ENCODE results near the gene AIRE.
A peak's percentile ranks its signal among the peaks of the same experiment; 100 is the strongest.
"Not testable (repeated sequence)": the region's sequence is repeated elsewhere in the genome, so short reads cannot be mapped to it uniquely, and the experiment has no call there.

Gene AIRE

GRCh38 chr21:44332965-44333364 lies 47.3 kb downstream of the AIRE start:
- FAIRE-seq: no peak
- no peak for TF ChIP-seq PAX5 (IDR thresholded peaks at IDR 0.05; ENCODE audit: insufficient read depth, low read length, severe bottlenecking)
- peak; percentile 13; the same call in 1 of the 2 replicates for TF ChIP-seq POLR2AphosphoS5 (IDR thresholded peaks at IDR 0.05; ENCODE audit: low read depth, low read length)
- TF ChIP-seq SPI1 (IDR thresholded peaks at IDR 0.05; ENCODE audit: low read depth, low read length): no peak
- no peak for TF ChIP-seq POLR2A (IDR thresholded peaks at IDR 0.05; ENCODE audit: low read depth, low read length)
- TF ChIP-seq POU2F2 (IDR thresholded peaks at IDR 0.05; ENCODE audit: low read depth, low read length): no peak
- no peak for DNase-seq (ENCODE audit: insufficient read length, low spot score)

- FAIRE-seq: no peak
- TF ChIP-seq POLR2A (IDR thresholded peaks at IDR 0.05; ENCODE audit: low read depth, low read length): no peak; the same call in 1 of the 2 replicates
- DNase-seq (ENCODE audit: insufficient read length, low spot score): no peak
Measured at GRCh38 chr21:44333509-44334328, 48.0 kb downstream of the AIRE start.

- no peak for DNase-seq (ENCODE audit: insufficient read length, low spot score)
- no peak for FAIRE-seq
- TF ChIP-seq SPI1 (IDR thresholded peaks at IDR 0.05; ENCODE audit: low read depth, low read length) (no peak), POLR2A (IDR thresholded peaks at IDR 0.05; ENCODE audit: low read depth, low read length) (no peak), PAX5 (IDR thresholded peaks at IDR 0.05; ENCODE audit: insufficient read depth, low read length, severe bottlenecking) (no peak), POLR2AphosphoS5 (IDR thresholded peaks at IDR 0.05; ENCODE audit: low read depth, low read length) (no peak; the same call in 1 of the 2 replicates), TAF1 (IDR thresholded peaks at IDR 0.05; ENCODE audit: low read depth, low read length) (no peak), POU2F2 (IDR thresholded peaks at IDR 0.05; ENCODE audit: low read depth, low read length) (no peak)
Measured at GRCh38 chr21:44334329-44335030, 48.8 kb downstream of the AIRE start.

- DNase-seq (ENCODE audit: insufficient read length, low spot score): no peak
- no peak for FAIRE-seq
- TF ChIP-seq PAX5 (IDR thresholded peaks at IDR 0.05; ENCODE audit: insufficient read depth, low read length, severe bottlenecking) (no peak), POLR2A (IDR thresholded peaks at IDR 0.05; ENCODE audit: low read depth, low read length) (no peak), POU2F2 (IDR thresholded peaks at IDR 0.05; ENCODE audit: low read depth, low read length) (no peak), POLR2AphosphoS5 (IDR thresholded peaks at IDR 0.05; ENCODE audit: low read depth, low read length) (no peak), TAF1 (IDR thresholded peaks at IDR 0.05; ENCODE audit: low read depth, low read length) (no peak), SPI1 (IDR thresholded peaks at IDR 0.05; ENCODE audit: low read depth, low read length) (no peak)
Measured at GRCh38 chr21:44335266-44336059, 49.8 kb downstream of the AIRE start.

- no peak for DNase-seq (ENCODE audit: insufficient read length, low spot score)
- TF ChIP-seq TAF1 (IDR thresholded peaks at IDR 0.05; ENCODE audit: low read depth, low read length) (no peak), PAX5 (IDR thresholded peaks at IDR 0.05; ENCODE audit: insufficient read depth, low read length, severe bottlenecking) (no peak), POLR2AphosphoS5 (IDR thresholded peaks at IDR 0.05; ENCODE audit: low read depth, low read length) (no peak), POLR2A (IDR thresholded peaks at IDR 0.05; ENCODE audit: low read depth, low read length) (no peak), SPI1 (IDR thresholded peaks at IDR 0.05; ENCODE audit: low read depth, low read length) (no peak), POU2F2 (IDR thresholded peaks at IDR 0.05; ENCODE audit: low read depth, low read length) (no peak)
- no peak for FAIRE-seq
Measured at GRCh38 chr21:44337449-44337848, 51.8 kb downstream of the AIRE start.

GRCh38 chr21:44337941-44338895 lies 52.5 kb downstream of the AIRE start:
- DNase-seq (ENCODE audit: insufficient read length, low spot score) (no peak), FAIRE-seq (no peak)
- TF ChIP-seq POLR2A (IDR thresholded peaks at IDR 0.05; ENCODE audit: low read depth, low read length): no peak
- no peak for TF ChIP-seq PAX5 (IDR thresholded peaks at IDR 0.05; ENCODE audit: insufficient read depth, low read length, severe bottlenecking)
- no peak for TF ChIP-seq SPI1 (IDR thresholded peaks at IDR 0.05; ENCODE audit: low read depth, low read length)
- TF ChIP-seq POU2F2 (IDR thresholded peaks at IDR 0.05; ENCODE audit: low read depth, low read length): no peak
- no peak for TF ChIP-seq TAF1 (IDR thresholded peaks at IDR 0.05; ENCODE audit: low read depth, low read length)
- TF ChIP-seq POLR2AphosphoS5 (IDR thresholded peaks at IDR 0.05; ENCODE audit: low read depth, low read length): no peak

- peak; percentile 94 for FAIRE-seq
- TF ChIP-seq SPI1 (IDR thresholded peaks at IDR 0.05; ENCODE audit: low read depth, low read length) (no peak), POLR2AphosphoS5 (IDR thresholded peaks at IDR 0.05; ENCODE audit: low read depth, low read length) (peak; percentile 93), POLR2A (IDR thresholded peaks at IDR 0.05; ENCODE audit: low read depth, low read length) (peak; percentile 94), TAF1 (IDR thresholded peaks at IDR 0.05; ENCODE audit: low read depth, low read length) (peak; percentile 72)
Measured at GRCh38 chr21:44338971-44339910, 53.6 kb downstream of the AIRE start, which contains the start of gene CFAP410. Gene CFAP410 (minus strand): TSS chr21:44339390. CDS start chr21:44339194, 196 bp downstream.

GRCh38 chr21:44341726-44342458 lies 56.2 kb downstream of the AIRE start:
- DNase-seq (ENCODE audit: insufficient read length, low spot score); FAIRE-seq: not testable (repeated sequence)

More at GRCh38 chr21:44338971-44339910, 53.6 kb downstream of the AIRE start, which contains the start of gene CFAP410:
- peak; percentile 99 for DNase-seq (ENCODE audit: insufficient read length, low spot score)

GRCh38 chr21:44342981-44343380 lies 57.3 kb downstream of the AIRE start:
- not testable (repeated sequence) for DNase-seq (ENCODE audit: insufficient read length, low spot score); FAIRE-seq

All from GM12891 (cell line).